ENCODE data around the gene TPRX2. TPM values are rescaled to one million over a fixed set of nuclear protein-coding genes. Genes with fewer than 3 reads are reported as not detected.

TPRX2 gene
- total and polyA plus RNA-seq, 11 donors, result not detected

GRCh38 chr19:47896019-47896418 lies 37.0 kb downstream of the TPRX2 start:
- Histone ChIP-seq H3K27ac (no peak overlapping the region), H3K27me3 (peaks cover 0 to 14% (median 0%) of the 10 kb centered on the region in 9 donors), H3K9me3 (peaks cover 0 to 25% (median 6%) of the 10 kb centered on the region in 12 donors), H3K4me1 (no peaks in the 10 kb centered on the region), H3K36me3 (no peaks in the 10 kb centered on the region), H3K4me3 (no peak overlapping the region)
- intact Hi-C loops (cut with DNase I), result no loop called here
- ATAC-seq (no peak), DNase-seq (no peak)
- TF ChIP-seq CTCF (IDR thresholded peaks at IDR 0.05) (no peak), POLR2A (IDR thresholded peaks at IDR 0.05) (no peak)
- WGBS, 4 donors, result 74 to 95% (median 88%) methylated on average over 4 of the region's 4 CpGs

- no peaks in the 10 kb centered on the region for H3K36me3 ChIP-seq
- no peak for ATAC-seq
- H3K4me1 ChIP-seq, result no peaks in the 10 kb centered on the region
- H3K27ac ChIP-seq, result no peak overlapping the region
- H3K4me3 ChIP-seq, result no peak overlapping the region
- peaks cover 0 to 25% (median 6%) of the 10 kb centered on the region in 12 donors for H3K9me3 ChIP-seq
- WGBS, 4 donors, result 85 to 98% (median 93%) methylated on average over 5 of the region's 5 CpGs
- H3K27me3 ChIP-seq, result peaks cover 0 to 19% (median 0%) of the 10 kb centered on the region in 9 donors
- intact Hi-C loops (cut with DNase I), result no loop called here
- no peak for TF ChIP-seq POLR2A (IDR thresholded peaks at IDR 0.05)
- TF ChIP-seq CTCF (IDR thresholded peaks at IDR 0.05), result no peak
- DNase-seq, result no peak
These were observed 37.7 kb downstream of the TPRX2 start for GRCh38 chr19:47896773-47897172.

GRCh38 chr19:47897861-47898260 lies 38.8 kb downstream of the TPRX2 start:
- no peak for DNase-seq
- Histone ChIP-seq H3K36me3 (no peaks in the 10 kb centered on the region), H3K27me3 (peaks cover 0 to 19% (median 3%) of the 10 kb centered on the region in 9 donors), H3K4me3 (no peak overlapping the region), H3K4me1 (no peaks in the 10 kb centered on the region), H3K27ac (no peak overlapping the region), H3K9me3 (peaks cover 0 to 14% (median 2%) of the 10 kb centered on the region in 12 donors)
- WGBS, 4 donors, result 77 to 82% (median 78%) methylated on average over 9 of the region's 9 CpGs
- ATAC-seq, result no peak
- intact Hi-C loops (cut with DNase I), result no loop called here
- no peak for TF ChIP-seq POLR2A (IDR thresholded peaks at IDR 0.05)
- TF ChIP-seq CTCF (IDR thresholded peaks at IDR 0.05), result no peak

- ATAC-seq (no peak), DNase-seq (no peak)
- H3K4me1 ChIP-seq, result no peaks in the 10 kb centered on the region
- intact Hi-C loops (cut with DNase I), result no loop called here
- 87 to 94% (median 92%) methylated on average over 8 of the region's 8 CpGs for WGBS, 4 donors
- H3K36me3 ChIP-seq, result no peaks in the 10 kb centered on the region
- H3K27ac ChIP-seq, result no peak overlapping the region
- peaks cover 0 to 19% (median 3%) of the 10 kb centered on the region in 9 donors for H3K27me3 ChIP-seq
- TF ChIP-seq CTCF (IDR thresholded peaks at IDR 0.05), result no peak
- TF ChIP-seq POLR2A (IDR thresholded peaks at IDR 0.05), result no peak
- H3K9me3 ChIP-seq, result peaks cover 0 to 13% (median 2%) of the 10 kb centered on the region in 12 donors
- H3K4me3 ChIP-seq, result no peak overlapping the region
These were observed 40.3 kb downstream of the TPRX2 start for GRCh38 chr19:47899335-47899734.
